HG03135 (cell line): ENCODE measurements around the gene GINS3.

Source experiments
- ATAC-seq: cut with Tn5 transposase; IDR thresholded peaks from one replicate; pipeline ENCODE4 v1.9.1; 2021; ENCODE audit warnings: mild to moderate bottlenecking, moderate library complexity; ENCODE audit not compliant: unreplicated experiment

Gene GINS3

GRCh38 chr16:58421529-58421928 is 29.3 kb downstream of the GINS3 start:
- ATAC-seq: no peak

GRCh38 chr16:58422809-58423208 is 30.5 kb downstream of the GINS3 start:
- ATAC-seq: no peak

GRCh38 chr16:58425245-58425644 is 33.0 kb downstream of the GINS3 start:
- ATAC-seq: no peak

GRCh38 chr16:58425756-58426494 is 33.7 kb downstream of the GINS3 start:
- ATAC-seq: peak; percentile 68

- ATAC-seq: no peak
These were observed 34.7 kb downstream of the GINS3 start for GRCh38 chr16:58426966-58427365.

- no peak for ATAC-seq
These were observed 36.6 kb downstream of the GINS3 start for GRCh38 chr16:58428621-58429542.

- ATAC-seq: no peak
These were observed 38.4 kb downstream of the GINS3 start for GRCh38 chr16:58430718-58431117.

GRCh38 chr16:58433569-58433951 is 41.3 kb downstream of the GINS3 start:
- ATAC-seq: no peak

- no peak for ATAC-seq
These were observed 43.5 kb downstream of the GINS3 start for GRCh38 chr16:58435779-58436178.

GRCh38 chr16:58440131-58440530 is 47.9 kb downstream of the GINS3 start:
- ATAC-seq: no peak

GRCh38 chr16:58442547-58442946 is 50.3 kb downstream of the GINS3 start:
- ATAC-seq: no peak

GRCh38 chr16:58443783-58444182 is 51.5 kb downstream of the GINS3 start:
- ATAC-seq: no peak

- ATAC-seq: no peak
These were observed 52.0 kb downstream of the GINS3 start for GRCh38 chr16:58444265-58444664.

- ATAC-seq: no peak
These were observed 56.6 kb downstream of the GINS3 start for GRCh38 chr16:58448890-58449289.

- no peak for ATAC-seq
These were observed 57.0 kb downstream of the GINS3 start for GRCh38 chr16:58449306-58449705.

GRCh38 chr16:58449768-58450167 is 57.5 kb downstream of the GINS3 start:
- no peak for ATAC-seq

- ATAC-seq: no peak
These were observed 58.3 kb downstream of the GINS3 start for GRCh38 chr16:58450590-58450989.

GRCh38 chr16:58451265-58451689 is 59.0 kb downstream of the GINS3 start:
- ATAC-seq: no peak

GRCh38 chr16:58451945-58452401 is 59.7 kb downstream of the GINS3 start:
- no peak for ATAC-seq

GRCh38 chr16:58452640-58453039 is 60.4 kb downstream of the GINS3 start:
- ATAC-seq: no peak

- no peak for ATAC-seq
These were observed 61.9 kb downstream of the GINS3 start for GRCh38 chr16:58454178-58454577.

GRCh38 chr16:58454856-58455255 is 62.6 kb downstream of the GINS3 start:
- ATAC-seq: no peak
